ENCODE data around the gene CCDC146.

The CCDC146 gene

GRCh38 chr7:77289387-77289786 is 167.0 kb downstream of the CCDC146 start:
- no peak for DNase-seq (ENCODE audit: low read depth in 2 of 2)

DNA sequence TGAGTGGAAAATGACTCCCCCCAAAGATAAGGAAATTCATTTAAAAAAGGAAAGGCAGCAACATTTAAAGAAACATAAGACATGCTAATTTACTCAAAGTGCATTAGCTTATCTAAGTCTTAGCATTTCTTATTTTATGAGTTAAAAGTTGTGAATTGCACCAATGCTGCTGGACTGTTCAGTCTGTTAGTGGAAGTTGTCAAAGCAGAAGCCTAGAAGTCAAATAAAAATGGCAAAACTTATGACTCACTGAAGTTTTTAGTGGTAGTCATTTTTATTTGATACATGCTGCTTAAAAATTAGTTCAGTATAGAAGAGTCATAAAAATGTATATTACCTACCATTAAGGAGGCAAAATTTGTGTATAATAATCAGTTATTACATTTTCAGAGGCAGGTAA is 168.0 kb downstream of the CCDC146 start:
- DNase-seq (ENCODE audit: low read depth in 2 of 2) = no peak

DNA sequence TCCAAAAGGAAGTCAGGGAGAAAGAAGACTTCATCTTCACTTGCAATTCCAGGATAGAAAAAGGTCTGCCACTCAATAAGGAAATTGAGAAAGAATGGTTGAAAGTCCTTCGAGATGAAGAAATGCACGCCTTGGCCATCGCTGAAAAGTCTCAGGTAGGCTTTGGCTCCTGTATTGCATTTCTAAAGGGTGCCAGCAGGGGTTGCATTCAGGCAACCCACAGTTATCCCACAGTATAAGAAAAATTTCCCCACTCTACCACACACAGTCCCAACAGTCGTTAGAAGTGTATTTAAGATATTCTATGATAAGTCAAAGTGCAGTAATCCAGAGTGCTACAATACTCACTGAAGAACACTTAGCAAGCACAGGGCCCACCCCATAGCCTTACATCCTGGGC is 170.6 kb downstream of the CCDC146 start:
- no peak for DNase-seq (ENCODE audit: low read depth in 2 of 2)

- no peak for DNase-seq (ENCODE audit: low read depth in 2 of 2)
These were observed 173.1 kb downstream of the CCDC146 start for GRCh38 chr7:77295549-77295948.

DNA sequence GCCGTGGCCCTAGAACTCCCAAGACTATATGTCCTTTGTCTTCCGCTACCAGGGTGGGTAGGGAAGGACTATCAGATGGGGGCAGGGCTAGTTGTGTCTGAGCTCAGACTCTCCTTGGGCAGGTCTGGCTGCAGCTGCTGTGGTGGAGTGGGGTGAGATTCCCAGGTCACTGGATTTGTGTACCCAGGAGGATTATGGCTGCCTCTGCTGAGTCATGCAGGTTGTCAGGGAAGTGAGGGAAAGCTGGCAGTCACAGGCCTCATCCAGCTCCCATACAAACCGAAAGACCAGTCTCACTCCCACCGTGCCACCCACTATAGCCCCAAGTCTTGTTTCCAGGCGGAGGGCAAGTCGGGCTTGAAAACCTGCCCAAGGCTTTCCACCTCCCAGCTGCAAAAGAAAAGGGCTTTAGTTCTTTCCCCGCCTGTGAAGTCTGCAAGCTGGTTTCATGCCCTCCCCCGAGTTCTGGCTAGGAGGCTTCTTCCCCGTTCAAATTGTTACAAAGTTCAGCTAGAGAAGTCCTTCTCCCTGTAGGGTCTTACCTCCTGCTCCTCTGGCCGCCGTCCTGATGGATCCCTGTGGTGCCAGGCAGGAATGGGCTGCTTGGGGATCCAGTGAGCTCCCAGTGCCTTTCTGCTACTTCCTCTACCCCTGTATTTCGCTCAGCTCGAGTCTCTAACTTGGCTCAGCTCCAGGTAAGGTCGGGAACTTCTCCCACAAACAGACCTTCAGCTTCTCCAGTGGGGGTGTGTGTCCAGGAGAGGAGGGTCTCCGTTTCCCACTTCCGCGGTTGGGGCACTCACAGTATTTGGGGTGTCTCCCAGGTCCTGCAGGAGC is 184.0 kb downstream of the CCDC146 start:
- DNase-seq (ENCODE audit: low read depth in 2 of 2) = no peak

- no peak for DNase-seq (ENCODE audit: low read depth in 2 of 2)
These were observed 186.4 kb downstream of the CCDC146 start for GRCh38 chr7:77308792-77309191.

- DNase-seq (ENCODE audit: low read depth in 2 of 2) = no peak
These were observed 187.4 kb downstream of the CCDC146 start for GRCh38 chr7:77309714-77310220.

DNA sequence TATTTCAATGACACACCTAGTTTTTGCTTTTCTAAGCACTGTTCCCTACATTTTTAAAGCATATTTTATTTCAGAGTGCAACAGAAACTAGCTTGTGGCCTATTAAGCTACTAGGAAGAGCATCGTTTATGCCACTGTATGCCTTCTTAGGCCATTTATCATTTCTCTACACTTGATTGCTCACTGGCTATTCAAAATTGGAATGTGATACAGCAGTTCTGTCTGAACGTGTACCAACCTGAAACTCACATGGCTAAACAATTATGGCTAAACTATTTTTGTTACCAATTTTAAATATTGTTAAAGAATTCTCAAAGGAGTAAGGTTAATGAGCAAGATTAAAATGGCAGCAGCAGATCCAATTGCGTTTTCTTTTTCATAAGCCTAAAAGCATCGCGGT is 188.6 kb downstream of the CCDC146 start:
- no peak for DNase-seq (ENCODE audit: low read depth in 2 of 2)

DNA sequence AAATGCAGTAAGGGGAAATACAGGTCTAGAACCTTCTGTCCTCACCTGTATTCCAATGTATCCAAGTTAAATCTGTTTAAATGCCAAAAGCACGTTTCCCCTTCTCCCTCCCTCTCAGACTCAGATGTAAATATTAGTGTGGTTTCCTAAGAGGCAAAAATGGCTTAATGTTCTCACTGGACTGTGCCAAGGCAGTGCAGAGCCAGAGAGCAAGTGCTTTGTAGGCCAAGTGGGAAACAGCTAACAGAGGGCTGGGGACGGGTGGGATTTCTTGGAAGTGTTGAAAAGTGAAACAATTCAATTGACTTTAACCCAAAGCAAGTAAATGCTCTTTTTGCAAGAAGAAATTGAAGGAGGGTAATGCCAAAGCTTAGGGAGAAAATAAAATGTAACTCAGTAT is 190.7 kb downstream of the CCDC146 start:
- no peak for DNase-seq (ENCODE audit: low read depth in 2 of 2)

DNA sequence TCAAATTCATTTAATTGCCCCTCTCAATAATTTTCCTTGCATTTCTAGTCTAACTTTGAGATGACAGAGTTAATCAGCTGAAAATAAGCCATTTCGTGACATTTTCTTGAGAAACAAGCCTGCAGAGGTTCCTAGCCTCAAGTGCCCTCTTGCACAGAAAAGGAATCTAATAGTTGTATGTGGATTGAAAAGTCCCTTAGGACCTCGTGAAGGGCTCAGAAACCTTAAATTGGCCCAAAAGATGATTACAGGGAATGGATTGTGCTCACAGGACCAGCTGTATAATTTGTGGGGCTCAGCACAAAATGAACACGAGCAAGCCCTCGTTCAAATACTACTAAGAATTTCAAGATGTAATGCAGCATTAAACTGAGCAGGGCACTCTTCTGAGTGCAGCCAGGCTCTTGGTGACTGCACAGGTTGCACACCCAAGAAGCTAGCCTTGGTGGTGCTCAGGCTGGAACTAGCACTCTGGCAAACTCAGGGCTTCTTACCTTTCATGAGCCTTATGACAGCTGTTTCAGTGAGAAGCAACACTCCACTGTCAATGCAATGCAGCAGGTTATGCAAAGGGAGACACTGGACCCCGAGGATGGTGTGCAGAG is 191.6 kb downstream of the CCDC146 start:
- DNase-seq (ENCODE audit: low read depth in 2 of 2) = no peak

DNA sequence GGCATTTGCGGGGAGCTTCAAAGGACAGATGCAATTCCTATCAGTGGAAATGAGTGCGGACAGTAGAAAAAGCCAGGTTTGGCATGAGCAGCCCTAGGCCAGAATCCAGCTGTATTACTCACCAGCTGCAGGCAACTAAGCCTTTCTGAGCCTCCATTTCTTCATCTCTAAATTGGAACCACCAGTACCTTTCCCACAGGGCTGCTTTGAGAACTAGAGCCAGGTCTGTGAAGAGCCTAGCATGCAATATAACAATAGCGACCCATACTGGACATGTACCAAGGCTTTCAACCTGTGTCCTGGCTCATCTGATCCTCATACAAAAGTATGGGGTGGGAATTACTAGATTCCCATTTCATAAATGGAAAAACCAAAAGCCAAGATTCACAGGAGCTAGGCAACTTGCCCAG is 192.8 kb downstream of the CCDC146 start:
- DNase-seq (ENCODE audit: low read depth in 2 of 2) = no peak

DNA sequence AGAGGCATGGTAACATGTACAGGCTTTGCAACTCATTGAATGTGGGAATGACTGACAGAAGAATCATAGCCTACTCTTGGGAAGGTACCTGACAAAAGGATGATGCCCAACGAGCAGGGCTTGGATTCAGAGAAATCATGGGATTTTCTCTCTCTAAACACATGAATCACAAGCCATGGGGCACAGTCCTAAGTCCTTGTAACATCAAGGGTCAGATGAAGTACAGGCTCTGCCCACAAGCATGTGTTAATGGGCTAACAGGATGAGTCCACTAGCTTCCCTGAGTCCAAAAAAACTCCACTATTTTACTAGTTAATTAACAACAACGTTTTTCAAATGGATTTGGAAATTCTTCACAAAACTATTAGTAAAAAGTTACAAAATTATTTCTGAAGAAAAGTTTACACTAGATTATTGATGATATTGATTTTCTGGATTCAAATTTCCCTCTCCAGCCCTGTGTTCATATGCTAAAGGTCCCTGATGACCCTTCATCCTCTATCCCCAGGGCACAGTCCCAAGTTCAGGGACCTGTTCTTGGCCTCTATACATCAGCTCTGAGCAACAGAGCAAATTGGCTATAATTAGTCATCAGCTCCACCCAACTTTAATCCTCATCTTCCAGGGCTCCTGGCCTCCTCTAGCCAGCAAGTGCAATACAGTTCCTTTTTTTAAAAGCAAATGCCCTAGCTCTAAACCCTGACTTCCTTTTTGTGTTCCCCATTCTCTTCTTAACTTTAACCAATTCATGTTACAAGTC is 194.0 kb downstream of the CCDC146 start:
- no peak for DNase-seq (ENCODE audit: low read depth in 2 of 2)

GRCh38 chr7:77318019-77318418 is 195.6 kb downstream of the CCDC146 start:
- DNase-seq (ENCODE audit: low read depth in 2 of 2) = no peak

DNA sequence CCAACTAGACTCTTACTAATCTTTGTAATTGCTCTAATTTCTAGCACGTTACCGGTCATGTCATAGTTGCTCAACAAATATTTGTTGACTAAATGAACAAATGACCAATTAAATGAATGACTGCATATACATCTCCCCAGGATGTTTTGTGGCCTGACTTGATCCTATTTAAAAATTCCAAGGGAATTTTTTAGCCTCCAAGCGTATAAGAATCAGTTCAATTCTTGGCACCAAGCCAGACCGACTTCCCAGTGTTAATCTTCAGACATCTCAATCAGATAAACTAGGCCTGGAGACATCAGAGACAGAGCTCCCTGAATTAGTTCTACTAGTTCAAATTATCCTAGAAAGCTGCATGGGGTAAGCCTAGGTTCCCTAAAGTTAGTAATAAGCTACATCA is 197.7 kb downstream of the CCDC146 start:
- no peak for DNase-seq (ENCODE audit: low read depth in 2 of 2)

DNA sequence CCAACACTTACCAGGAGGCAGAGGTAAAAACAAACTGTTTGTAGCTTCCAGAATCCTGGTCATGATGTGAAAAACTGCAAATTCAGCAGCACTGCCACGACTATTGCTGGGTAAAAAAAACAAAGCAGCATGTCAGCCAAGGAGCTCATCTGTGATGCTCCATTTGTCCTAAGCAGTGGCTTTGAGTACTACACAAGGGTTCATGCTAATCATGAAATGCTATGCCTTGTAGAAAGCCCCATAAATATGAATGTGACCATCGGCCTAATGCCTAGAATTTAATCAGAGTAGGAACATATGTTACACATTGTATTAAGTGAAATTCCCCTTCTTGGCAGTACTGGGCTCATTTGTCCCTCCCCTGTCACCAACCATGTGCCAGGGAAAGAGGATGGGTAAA is 198.3 kb downstream of the CCDC146 start:
- DNase-seq (ENCODE audit: low read depth in 2 of 2) = no peak

DNA sequence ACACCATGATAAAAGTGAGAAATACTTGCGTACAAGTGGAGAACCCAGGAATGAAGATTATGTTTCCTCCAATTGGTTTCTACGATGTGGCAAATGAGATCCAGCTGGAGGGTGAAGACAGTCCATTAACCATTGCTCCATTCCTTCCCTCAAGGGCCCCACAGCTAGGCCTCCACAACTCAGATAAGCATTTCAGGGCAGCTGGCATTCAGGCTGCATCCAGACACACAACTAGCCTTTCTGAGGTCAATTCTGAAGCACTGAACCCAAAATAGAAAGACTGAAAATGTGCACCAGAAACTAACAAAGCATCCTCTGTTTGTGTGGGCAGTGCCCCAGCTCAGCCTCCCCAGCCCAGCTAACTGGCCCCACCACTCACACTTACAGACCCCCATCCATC is 198.9 kb downstream of the CCDC146 start:
- DNase-seq (ENCODE audit: low read depth in 2 of 2) = no peak

- DNase-seq (ENCODE audit: low read depth in 2 of 2) = no peak
These were observed 203.7 kb downstream of the CCDC146 start for GRCh38 chr7:77326131-77326530.

GRCh38 chr7:77327067-77327931 is 204.9 kb downstream of the CCDC146 start:
- no peak for DNase-seq (ENCODE audit: low read depth in 2 of 2)

- peak in 1 of 2 donors; percentile 12 for DNase-seq (ENCODE audit: low read depth in 2 of 2)
These were observed 205.7 kb downstream of the CCDC146 start for GRCh38 chr7:77327932-77328628.

DNA sequence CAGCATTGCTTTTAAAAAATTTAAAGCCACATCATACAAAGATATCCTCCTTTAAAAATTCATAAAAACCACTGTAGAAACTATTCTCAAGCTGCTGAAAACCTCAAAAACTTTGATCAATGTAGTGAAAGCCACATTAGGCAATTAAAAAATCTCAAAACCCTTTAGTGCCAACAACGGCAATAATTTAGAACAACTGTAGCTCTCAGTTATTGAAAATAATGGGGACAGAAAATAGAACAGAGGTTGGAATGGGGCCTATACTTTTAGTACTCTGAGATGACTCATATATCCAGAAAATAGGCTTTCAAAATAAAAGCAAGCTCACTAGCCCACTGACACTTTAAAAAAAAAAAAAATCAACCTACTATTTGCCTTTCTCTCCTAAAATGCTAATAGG is 206.3 kb downstream of the CCDC146 start:
- DNase-seq (ENCODE audit: low read depth in 2 of 2) = no peak
